GM19372 (cell line): ENCODE results near the gene HYDIN.

Experiments
- ATAC-seq: cut with Tn5 transposase; IDR thresholded peaks from one replicate; pipeline ENCODE4 v1.9.1; 2021; ENCODE audit warnings: mild to moderate bottlenecking, low read depth, moderate library complexity; ENCODE audit not compliant: unreplicated experiment

Gene HYDIN

GRCh38 chr16:70770291-70770625 is 460.3 kb downstream of the HYDIN start:
- no peak for ATAC-seq

- ATAC-seq, result no peak
Measured at GRCh38 chr16:70769761-70770160, 460.8 kb downstream of the HYDIN start.

GRCh38 chr16:70769131-70769530 is 461.4 kb downstream of the HYDIN start:
- ATAC-seq, result no peak

- no peak for ATAC-seq
Measured at GRCh38 chr16:70768203-70768580, 462.3 kb downstream of the HYDIN start.

- no peak for ATAC-seq
Measured at GRCh38 chr16:70767377-70768202, 462.9 kb downstream of the HYDIN start.

GRCh38 chr16:70766658-70767057 is 463.9 kb downstream of the HYDIN start:
- no peak for ATAC-seq

GRCh38 chr16:70766176-70766575 is 464.3 kb downstream of the HYDIN start:
- no peak for ATAC-seq

GRCh38 chr16:70765491-70765890 is 465.0 kb downstream of the HYDIN start:
- no peak for ATAC-seq

- ATAC-seq, result no peak
Measured at GRCh38 chr16:70764632-70765031, 465.9 kb downstream of the HYDIN start.

GRCh38 chr16:70760221-70760620 is 470.3 kb downstream of the HYDIN start:
- no peak for ATAC-seq

- no peak for ATAC-seq
Measured at GRCh38 chr16:70759666-70760065, 470.9 kb downstream of the HYDIN start.

- no peak for ATAC-seq
Measured at GRCh38 chr16:70758786-70759185, 471.7 kb downstream of the HYDIN start.
